Endometrial microvascular endothelial cells (primary cell): ENCODE data around the gene SV2C. TPM values are rescaled to one million over a fixed set of nuclear protein-coding genes. Genes with fewer than 3 reads are reported as not detected.

ENCODE experiments used
- in situ Hi-C: cut with HindIII; loops from 2 replicates; pipeline ENCODE4 v1.10.0; 2017; ENCODE audit warnings: low sequenced_read_pairs, low pct_unique_long_range_greater_than_20kb; ENCODE audit errors: inconsistent ontology term
- total RNA-seq: library from RNA; depleted of rRNA; stranded (reverse); fragments of >200 nt; gene quantifications from one replicate; pipeline ENCODE4 v1.2.3, GENCODE V29; 2015; ENCODE audit errors: inconsistent ontology term

The SV2C gene
- total RNA-seq, 1 donor from 2014 or later, result not detected

DNA sequence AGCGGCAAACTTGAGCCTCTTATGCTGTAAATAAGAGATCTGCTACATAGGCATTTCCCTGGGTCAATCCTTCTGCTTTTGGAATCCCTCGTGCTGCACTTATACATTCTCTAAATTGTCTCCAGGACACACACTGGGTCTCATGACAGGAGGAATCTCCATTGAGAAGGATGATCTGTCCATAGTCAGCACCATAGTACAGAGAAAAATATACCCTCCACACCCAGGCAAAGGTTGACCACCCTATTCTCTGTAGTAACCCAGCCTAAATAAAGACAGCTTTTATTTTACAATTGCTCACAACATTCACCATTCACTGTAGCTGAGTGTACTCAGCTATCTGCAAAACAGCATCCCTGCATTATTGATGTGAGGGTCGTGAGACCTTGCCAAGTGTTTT is 111.2 kb downstream of the SV2C start:
- in situ Hi-C loops, result no loop called here

DNA sequence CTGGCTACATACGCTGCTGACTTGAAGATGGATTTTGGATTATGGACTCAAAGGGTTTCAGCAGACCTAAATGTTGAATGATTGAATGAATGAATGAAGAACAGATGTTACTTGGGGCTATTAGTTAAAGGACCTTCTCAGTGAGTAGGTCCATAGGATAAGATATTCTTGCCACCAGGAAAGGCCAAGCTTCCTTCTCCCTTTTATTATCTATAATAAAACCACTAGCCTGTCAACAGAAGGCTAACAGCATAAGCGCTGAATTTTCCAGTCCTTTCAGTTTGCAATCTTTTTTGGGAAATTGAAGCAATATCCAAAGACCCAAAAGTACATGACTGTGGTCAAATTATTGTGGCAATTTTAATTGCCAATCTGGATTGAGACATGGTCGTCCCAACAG is 113.3 kb downstream of the SV2C start:
- in situ Hi-C loops, result no loop called here

DNA sequence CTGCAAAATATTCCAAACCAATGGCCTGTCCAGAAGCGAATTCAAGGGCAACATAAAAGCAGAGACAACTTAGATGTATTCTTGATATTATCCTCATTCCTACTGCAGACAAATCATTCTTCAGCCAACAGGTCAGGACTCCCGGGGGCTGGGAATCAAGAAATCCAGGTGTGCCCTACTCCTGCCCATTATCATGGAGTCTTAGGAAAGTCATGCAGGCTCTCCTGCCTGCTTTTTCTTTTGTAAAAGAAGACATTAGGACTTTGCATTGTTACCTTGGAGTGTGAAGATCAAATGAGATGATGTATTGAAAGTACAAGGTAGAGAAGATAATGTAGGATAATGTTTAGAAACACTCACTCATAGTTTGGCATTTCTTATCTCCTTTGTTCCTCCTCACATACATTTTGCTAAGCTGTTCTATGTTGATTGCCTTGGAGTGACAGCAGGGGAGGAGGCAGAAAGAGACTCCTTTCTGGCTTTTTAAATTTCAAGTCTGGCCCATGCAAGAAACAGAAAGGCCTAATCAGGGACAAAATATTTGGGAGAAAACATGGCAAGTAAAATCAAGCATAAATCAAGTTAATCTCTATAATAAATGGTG is 113.8 kb downstream of the SV2C start:
- in situ Hi-C loops, result no loop called here

DNA sequence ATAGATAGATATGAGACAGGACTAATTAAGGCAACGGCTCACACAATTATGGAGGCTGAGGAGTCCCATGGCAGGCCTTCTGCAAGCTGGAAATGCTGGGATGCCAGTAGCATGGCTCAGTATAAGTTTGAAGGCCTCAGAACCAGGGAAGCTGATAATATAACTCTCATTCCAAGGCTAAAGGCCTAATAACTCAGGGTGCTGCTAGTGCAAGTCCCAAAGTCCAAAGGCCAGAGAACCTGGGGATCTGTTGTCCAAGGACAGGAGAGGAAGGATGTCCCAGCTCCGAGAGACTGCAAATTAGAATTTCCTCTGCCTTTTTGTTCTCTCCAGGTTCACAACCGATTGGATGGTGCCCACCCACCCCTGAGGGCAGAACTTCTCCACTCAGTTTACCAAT is 114.5 kb downstream of the SV2C start:
- in situ Hi-C loops, result no loop called here

DNA sequence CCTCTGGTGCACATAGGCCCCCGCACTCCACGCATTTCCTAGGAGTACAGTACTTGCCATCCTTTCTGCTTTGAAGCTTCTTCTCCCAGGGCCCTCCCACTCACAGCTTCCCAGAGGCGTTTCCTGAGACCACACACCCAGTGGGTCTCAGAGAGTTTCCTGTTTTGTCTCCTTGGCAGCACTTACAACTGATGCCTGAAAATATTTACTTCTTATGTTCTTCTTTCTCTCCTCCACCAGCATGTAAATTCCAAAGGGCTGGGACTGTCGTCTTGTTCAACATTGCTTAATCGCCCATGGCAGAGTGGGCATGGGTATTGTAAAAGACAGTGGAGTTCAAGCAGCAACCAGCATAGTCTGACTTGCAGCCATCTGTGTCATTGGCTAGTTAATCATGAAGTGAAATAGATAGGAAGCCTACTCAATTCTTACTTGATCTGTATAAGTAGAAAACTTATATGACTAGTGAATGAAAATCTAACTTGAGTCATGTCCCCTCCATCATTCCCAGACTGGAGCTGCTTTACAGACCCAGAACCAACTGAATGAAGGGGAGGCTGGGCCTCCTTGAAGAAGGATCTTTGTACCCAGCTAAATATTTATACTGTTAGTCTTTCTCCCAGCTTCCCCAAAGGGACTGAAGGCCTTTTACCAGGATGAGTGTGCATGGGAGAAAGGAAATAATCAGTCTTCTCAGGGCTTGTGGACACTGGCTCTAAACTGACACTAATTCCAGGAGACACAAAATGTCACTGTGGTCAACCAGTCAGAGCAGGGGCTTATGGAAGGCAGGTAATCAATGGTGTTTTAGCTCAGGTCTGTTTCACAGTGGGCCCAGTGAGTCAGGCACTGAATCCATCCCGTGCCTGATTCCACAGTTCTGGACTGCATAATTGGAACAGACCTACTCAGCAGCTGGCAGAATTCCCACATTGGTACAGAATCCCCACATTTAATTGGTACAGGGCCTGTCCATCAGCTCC is 116.4 kb downstream of the SV2C start:
- in situ Hi-C loops, result no loop called here

DNA sequence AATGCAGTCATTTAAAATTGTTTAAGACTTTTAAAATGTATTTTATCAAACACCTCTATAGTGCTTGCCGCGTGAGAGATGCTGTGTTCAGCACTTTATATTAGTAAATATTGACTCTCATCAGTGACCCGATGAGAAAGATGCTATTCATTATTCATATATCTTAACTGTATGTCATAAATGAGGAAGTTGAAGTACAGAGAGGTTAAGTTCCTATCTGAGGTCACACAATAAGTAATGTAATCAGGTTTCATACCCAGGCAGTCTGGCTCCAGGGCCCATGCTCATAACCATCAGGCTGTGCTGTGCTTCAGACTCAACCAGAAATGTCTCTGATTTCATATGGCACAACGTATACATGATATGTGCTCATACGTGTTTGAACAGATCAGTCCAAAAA is 119.0 kb downstream of the SV2C start:
- in situ Hi-C loops, result no loop called here

DNA sequence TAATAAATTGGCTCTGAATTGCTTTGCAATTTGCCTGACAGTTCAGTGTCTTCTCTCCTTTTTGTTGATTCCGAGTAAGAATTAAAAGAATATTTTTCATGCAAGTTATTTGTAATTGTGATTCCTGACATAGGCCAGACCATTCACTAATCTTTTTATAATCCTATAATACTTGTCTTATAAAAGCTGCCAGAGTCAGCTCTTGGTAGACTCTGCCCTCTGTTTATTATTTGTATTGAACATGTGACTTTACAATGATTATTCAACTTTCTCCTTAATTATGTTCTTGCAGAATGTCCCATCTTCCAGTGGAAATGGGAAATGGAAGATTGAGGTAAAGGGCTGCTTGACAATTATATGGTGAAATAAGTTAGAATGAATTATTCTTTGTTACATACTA is 121.0 kb downstream of the SV2C start:
- in situ Hi-C loops, result no loop called here

DNA sequence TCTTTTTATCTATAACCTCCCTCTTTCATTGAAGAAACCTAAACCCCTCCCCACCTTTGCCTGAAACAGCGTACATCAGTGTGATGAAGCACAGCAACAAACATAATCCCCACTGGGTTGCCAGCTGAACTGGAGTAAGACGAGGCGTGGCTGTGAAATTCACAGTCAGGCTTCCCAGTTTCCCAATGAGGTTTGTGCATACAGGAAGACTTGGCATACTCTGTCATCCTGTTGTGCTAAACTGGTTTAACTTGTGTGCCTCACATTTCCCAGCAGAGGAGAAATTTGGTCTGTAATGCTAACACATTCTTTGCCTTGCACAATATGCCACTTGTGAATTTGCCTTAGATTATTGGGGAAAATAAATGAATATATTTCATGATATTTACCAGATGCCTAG is 121.5 kb downstream of the SV2C start:
- in situ Hi-C loops, result no loop called here

DNA sequence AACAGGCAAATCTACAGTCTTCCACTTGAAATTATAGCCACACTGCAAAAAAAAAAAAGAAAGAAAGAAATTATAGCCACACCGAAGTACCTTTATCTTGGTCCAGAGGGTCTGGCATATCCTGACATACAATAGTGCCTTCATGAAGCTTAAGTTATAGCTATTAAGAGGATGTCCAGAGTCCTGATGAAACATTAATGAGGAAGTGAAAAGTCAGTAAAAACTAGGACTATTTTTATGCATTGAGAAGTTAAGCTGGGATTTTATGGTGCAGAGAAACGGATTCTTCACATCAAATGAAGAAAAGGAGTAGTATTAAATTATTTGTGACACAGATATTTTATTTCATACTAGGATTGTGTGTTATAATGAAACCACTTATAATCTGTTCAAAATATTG is 123.9 kb downstream of the SV2C start:
- in situ Hi-C loops, result no loop called here

DNA sequence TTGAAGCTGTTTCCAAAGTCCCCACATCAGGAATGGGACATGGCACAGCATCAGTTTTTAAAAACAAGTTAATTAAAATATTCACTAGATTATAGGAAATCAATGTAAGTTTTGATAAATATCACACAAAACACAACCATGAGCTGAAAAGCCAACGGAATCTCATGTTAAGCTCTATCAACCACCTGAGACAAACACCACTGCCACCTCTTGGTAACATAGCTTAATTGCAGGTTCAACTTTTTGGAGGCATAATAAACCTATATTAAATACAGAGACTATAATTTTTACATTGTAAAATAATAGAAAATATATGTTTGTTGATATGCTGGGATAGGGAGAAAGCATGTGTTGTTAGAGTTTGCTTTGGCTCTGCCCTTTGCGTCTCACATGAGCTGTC is 126.1 kb downstream of the SV2C start:
- in situ Hi-C loops, result no loop called here

DNA sequence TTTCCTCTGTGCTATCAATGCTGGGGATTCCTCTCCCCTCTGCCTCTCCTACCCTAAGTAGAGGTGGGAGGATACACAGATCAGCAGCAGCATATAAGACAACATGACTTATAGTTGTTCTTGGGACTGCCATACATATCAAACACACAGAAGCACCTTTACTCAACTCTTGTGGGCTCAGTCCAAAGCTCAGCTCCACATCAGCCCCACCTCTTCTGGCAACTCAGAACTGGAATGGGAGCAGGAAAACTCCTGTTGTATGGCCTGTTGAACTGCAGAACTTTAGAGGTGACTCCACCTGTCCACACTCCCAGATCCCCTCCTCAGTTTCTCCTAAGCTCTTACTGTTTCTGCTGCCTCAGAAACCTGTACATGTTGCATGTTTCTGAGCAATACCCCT is 127.8 kb downstream of the SV2C start:
- in situ Hi-C loops, result no loop called here

DNA sequence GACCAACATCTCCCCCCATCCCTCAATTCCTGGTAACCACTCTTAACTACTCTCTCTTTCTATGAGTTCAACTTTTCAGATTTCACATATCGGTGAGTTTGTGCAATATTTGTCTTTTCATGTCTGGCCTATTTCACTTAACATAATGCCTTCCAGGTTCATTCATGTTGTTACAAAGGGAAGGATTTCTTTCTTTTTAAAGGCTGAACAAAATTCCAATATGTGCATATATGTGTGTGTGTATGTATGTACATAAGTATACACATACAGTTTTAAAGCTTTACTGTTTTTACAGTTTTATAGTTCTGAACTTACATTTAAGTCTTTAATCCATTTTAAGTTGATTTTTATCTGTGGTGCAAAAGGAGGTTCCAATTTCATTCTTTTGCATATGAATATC is 130.7 kb downstream of the SV2C start:
- in situ Hi-C loops, result no loop called here

DNA sequence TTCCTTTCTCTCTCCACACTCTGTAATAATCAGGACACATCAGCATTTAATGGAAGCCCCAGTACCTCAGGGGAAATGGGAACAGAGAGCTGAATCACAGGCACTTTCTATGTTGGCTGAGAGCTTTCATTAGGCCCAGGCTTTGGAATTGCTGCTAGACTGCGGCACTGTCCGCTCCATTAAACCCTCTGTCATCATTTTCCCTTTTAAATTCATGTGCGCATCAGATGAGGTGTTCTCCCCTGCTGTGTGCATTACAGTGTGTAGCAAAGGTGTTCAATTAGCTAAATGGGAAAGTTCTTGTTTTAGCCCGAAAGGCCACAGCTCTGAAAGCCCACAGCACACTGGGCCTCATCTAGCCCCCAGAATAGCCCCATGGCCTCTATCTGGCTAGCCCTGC is 133.6 kb downstream of the SV2C start:
- in situ Hi-C loops, result no loop called here

DNA sequence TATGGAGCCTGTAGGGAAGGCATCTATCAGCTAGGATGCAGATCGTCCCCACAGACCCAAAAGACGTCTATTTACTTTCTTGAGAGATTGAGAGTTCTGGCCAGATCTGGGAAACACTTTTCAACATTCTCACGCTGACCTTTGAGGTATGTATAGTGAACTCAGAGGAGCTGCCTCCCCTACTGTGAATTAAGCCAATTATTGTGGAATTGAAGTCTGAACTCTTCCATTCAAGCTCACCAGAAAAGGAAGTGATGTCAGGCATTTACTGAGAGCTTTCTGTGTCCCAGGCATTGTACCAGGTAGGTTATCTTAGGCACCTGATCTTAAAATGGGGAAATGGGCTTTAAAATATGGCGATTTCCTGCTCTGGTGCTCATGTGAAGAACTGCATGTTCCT is 136.5 kb downstream of the SV2C start:
- in situ Hi-C loops, result no loop called here

DNA sequence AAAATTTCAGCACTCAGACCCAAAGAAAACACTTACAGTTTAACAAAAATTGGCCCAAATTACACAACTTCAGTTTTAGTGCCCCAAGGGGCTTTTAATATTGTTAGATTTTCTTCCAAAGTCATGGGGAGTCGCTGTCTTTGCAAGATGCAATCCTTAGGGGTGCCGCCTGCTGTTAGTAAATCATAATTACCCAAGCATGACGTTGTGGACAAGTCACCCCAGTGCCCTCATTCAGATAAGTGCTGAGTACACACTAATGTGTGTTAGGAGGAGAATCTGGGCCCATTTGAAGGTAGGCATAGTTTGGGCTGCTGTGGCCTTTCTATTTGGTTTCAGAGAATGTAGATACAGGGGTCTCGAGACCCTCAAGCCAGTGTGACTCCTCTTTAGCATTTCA is 138.1 kb downstream of the SV2C start:
- in situ Hi-C loops, result no loop called here

DNA sequence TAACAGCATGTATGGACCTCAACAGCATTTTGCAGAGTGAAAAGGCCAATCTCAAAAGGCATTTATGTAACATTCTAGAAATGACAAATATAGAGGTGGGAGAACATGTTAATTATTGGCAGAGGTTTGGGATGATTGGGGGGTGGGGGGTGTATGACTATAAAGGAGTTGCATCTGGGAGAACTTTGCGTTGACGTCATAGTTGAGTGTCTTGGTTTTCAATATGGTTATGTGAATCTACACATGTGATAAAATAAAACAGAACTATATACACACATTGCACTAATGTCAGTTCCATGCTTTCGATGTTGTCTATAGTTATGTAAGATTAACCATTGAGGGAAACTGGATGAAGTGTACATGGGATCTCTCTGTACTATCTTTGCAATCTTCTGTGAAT is 139.1 kb downstream of the SV2C start:
- in situ Hi-C loops, result no loop called here

DNA sequence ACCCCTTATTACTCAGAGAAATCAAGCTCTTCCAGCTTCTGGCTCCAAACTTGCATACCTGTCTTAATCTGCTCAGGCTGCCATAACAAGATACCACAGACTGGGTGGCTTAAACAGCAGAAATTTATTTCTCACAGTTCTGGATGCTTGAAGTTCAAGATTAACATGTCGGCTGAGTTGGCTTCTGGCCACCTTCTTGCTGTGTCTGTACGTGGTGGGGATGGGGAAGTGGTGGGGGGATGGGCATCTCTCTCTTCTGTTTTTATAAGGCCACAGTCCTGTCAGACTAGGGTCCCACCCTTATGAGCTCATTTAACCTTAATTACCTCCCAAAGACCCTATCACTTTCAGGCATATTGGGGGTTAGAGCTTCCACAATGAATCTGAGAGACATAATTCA is 140.5 kb downstream of the SV2C start:
- in situ Hi-C loops, result no loop called here

DNA sequence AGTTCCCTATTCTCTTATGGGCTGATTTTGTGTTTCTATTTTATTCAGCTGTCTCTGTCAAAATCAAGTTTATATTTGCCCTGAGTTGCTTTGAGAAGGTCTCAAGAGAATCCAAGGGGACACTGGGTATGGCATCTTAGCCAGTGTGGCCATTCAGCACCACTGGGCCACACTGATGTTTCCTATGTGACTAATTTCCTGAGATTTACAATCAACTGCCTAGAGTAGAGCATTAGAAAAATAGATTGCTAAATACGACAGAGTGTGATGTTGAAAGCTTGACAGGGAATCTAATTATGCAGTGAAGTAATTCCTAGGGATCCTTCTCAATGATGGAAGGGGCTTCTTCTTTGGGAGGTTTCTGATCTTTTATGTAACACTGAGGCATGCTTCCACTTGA is 141.7 kb downstream of the SV2C start:
- in situ Hi-C loops, result no loop called here

DNA sequence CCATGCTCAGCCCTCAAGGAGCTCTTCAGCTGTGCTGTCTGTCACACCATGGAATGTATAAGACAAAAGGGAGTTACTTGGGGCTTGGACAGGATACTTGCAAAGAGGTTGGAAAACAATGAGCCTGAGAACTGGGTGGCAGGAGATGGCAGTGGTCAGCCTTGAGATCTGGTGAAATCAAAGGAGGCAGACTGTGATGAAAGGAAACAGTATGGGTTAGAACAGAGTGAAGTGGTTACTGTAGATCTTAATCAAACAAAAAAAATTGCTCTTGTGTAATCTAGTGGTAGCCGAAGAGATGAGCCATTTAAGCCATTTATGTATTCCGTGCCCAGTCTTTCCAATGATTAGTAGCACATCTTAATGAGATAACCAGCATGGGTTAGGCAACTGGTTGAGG is 142.2 kb downstream of the SV2C start:
- in situ Hi-C loops, result no loop called here

DNA sequence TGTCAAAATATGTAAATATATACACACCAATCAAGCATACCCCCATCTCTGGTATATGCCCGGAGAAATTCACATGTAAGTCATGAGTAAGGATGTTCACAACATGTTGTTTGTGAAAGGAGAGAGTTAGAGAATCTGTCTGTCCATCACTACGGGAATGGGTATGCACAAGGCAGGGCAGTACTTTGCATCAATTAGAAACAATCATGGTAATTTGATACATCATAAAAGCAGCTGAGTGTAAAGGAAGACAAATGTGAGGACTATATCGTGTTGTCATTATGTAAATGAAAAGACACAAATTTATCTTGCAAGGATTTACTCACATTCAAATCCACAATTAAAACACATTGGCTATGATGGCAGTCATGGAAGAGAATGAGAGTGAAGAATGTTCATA is 146.7 kb downstream of the SV2C start:
- in situ Hi-C loops, result no loop called here
